ENCODE data around the gene CARM1. TPM values are rescaled to one million over a fixed set of nuclear protein-coding genes. Genes with fewer than 3 reads are reported as not detected.
"Not testable (repeated sequence)": the region's sequence is repeated elsewhere in the genome, so short reads cannot be mapped to it uniquely, and the experiment has no call there.

The CARM1 gene
- total RNA-seq, 2 donors from 2014 or later: 53.3 to 75.9 TPM

- Histone ChIP-seq H3K9ac (ENCODE audit: low read depth in 2 of 2, low read length in 2 of 2) (peak overlapping the region; percentile 71 to 81), H3K4me3 (peak overlapping the region; percentile 65), H3K4me1 (no peaks in the 10 kb centered on the region), H3K27ac (peak overlapping the region; percentile 75), H3K36me3 (no peaks in the 10 kb centered on the region), H3K27me3 (no peaks in the 10 kb centered on the region), H3K9me3 (no peaks in the 10 kb centered on the region)
- intact Hi-C loops (cut with DNase I): loop anchor here (5.0 kb wide), 1 partner anchor 55 kb away; the partner anchor contains the start of genes TIMM29 and YIPF2
- no peak for DNase-seq
- no peak for TF ChIP-seq CTCF (IDR thresholded peaks at IDR 0.05)
These were observed 1.3 kb downstream of the CARM1 start for GRCh38 chr19:10872546-10873107.

- H3K4me3 ChIP-seq: no peak overlapping the region
- peaks cover 6% of the 10 kb centered on the region for H3K4me1 ChIP-seq
- H3K27me3 ChIP-seq: no peaks in the 10 kb centered on the region
- TF ChIP-seq CTCF (IDR thresholded peaks at IDR 0.05): no peak
- intact Hi-C loops (cut with DNase I): loop anchor here (5.0 kb wide), 1 partner anchor 53 kb away; the partner anchor contains the start of genes TIMM29 and YIPF2
- peak overlapping the region; percentile 24 for H3K27ac ChIP-seq
- no peaks in the 10 kb centered on the region for H3K9me3 ChIP-seq
- no peak overlapping the region for H3K9ac ChIP-seq (ENCODE audit: low read depth in 2 of 2, low read length in 2 of 2)
- DNase-seq: peak; percentile 68
- H3K36me3 ChIP-seq: no peaks in the 10 kb centered on the region
These were observed 2.7 kb downstream of the CARM1 start for GRCh38 chr19:10874024-10874423.

DNA sequence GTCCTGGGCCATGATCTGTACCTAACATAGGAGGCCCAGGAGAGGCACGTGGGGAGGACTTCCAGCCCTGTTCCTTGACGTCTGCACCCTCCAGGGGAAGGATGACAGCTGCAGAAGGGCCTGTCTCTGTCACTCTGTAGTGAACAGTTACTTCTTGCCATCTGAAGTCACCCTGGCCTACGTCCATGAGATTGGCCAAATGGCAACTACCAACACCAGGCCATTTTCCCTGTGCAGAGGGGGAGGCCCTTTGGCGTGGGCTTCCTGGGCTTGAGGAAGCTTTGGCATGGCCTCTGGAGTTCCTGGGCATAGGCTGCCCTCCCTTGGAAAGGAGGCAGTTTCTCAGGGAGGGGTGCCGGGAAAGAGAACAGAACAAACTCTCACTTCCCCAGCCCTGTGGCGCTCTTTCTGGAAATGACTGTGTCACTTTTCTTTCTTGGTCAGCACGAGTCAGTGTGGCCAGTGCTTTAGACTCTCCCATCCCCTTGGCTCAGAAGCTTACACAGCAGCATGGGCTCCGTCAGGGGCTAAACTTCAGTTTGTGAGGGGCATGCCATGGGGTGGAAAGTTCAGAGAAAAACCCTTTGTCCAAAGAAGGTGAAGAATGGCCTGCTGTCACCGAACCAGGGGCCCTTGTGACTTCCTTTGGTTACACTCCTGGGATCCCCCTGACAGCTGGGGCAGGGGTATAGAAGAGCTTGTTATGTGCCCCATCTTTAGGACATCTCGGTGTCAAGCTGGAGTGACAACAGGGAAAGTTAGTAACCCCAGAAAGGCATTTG lies 5.3 kb downstream of the CARM1 start:
- peaks cover 9% of the 10 kb centered on the region for H3K4me1 ChIP-seq
- no peak for DNase-seq
- H3K9ac ChIP-seq (ENCODE audit: low read depth in 2 of 2, low read length in 2 of 2): no peak overlapping the region
- no peaks in the 10 kb centered on the region for H3K36me3 ChIP-seq
- no peaks in the 10 kb centered on the region for H3K9me3 ChIP-seq
- intact Hi-C loops (cut with DNase I): no loop called here
- no peak overlapping the region for H3K27ac ChIP-seq
- H3K4me3 ChIP-seq: no peak overlapping the region
- no peak for TF ChIP-seq CTCF (IDR thresholded peaks at IDR 0.05)
- no peaks in the 10 kb centered on the region for H3K27me3 ChIP-seq

DNA sequence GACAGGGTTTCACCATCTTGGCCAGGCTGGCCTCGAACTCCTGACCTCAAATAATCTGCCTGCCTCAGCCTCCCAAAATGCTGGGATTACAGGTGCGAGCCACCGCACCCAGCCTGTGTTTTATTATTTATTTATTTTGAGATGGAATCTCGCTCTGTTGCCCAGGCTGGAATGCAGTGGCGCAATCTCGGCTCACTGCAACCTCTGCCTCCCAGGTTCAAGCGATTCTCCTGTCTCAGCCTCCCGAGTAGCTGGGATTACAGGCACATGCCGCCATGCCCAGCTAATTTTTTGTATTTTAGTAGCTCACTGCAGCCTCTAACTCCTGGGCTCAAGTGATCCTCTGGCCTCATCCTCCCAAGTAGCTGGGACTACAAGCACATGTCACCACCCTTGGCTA lies 6.3 kb downstream of the CARM1 start:
- H3K4me1 ChIP-seq; H3K9me3 ChIP-seq; H3K27ac ChIP-seq; H3K4me3 ChIP-seq; DNase-seq; H3K36me3 ChIP-seq; intact Hi-C loops (cut with DNase I); H3K9ac ChIP-seq (ENCODE audit: low read depth in 2 of 2, low read length in 2 of 2); H3K27me3 ChIP-seq: not testable (repeated sequence)

DNA sequence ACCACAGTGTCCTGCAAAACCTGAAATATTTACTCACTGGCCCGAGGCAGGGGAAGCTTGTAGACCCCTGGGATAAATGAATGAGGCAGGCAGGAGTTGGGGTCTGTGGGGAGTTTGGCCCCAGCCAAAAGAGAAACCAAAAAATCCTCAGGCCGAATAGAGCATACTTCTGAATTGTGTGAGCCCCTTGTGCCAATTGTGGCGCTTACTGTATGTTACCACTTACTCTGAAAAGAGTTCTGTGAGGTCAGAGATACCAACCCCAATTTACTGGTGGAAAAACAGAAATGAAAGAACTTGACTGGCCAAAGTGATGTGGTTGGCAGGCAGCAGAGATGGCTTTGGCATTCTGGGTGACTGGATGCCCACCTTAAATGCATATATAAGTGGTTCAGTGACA lies 6.9 kb downstream of the CARM1 start:
- no peaks in the 10 kb centered on the region for H3K9me3 ChIP-seq
- TF ChIP-seq CTCF (IDR thresholded peaks at IDR 0.05): no peak
- no peaks in the 10 kb centered on the region for H3K27me3 ChIP-seq
- no peak for DNase-seq
- peak overlapping the region; percentile 39 for H3K27ac ChIP-seq
- intact Hi-C loops (cut with DNase I): no loop called here
- peaks cover 9% of the 10 kb centered on the region for H3K4me1 ChIP-seq
- no peaks in the 10 kb centered on the region for H3K36me3 ChIP-seq
- no peak overlapping the region for H3K9ac ChIP-seq (ENCODE audit: low read depth in 2 of 2, low read length in 2 of 2)
- no peak overlapping the region for H3K4me3 ChIP-seq
